ENCODE results near the gene CDC16. TPM values are rescaled to one million over a fixed set of nuclear protein-coding genes. Genes with fewer than 3 reads are reported as not detected.

Gene CDC16
- total RNA-seq, 1 donor from 2014 or later: 109 TPM

GRCh38 chr13:114311908-114312307 lies 77.2 kb downstream of the CDC16 start:
- Mint-ChIP-seq H3K27me3 (ENCODE audit: low read depth) (no peaks in the 10 kb centered on the region), H3K9me3 (no peaks in the 10 kb centered on the region), H3K4me3 (no peak overlapping the region), H3K36me3 (peaks cover 5% of the 10 kb centered on the region), H3K27ac (no peak overlapping the region), H3K4me1 (peaks cover 18% of the 10 kb centered on the region)
- DNase-seq (ENCODE audit: low spot score in 2 of 2, unreplicated experiment in 2 of 2): no peak
- no peak for TF ChIP-seq CTCF (IDR thresholded peaks at IDR 0.05; ENCODE audit: unreplicated experiment)

GRCh38 chr13:114313061-114313860 lies 78.6 kb downstream of the CDC16 start:
- Mint-ChIP-seq H3K36me3 (peaks cover 2% of the 10 kb centered on the region), H3K9me3 (no peaks in the 10 kb centered on the region), H3K27me3 (ENCODE audit: low read depth) (no peaks in the 10 kb centered on the region), H3K27ac (peak overlapping the region; percentile 94), H3K4me1 (peaks cover 25% of the 10 kb centered on the region), H3K4me3 (peak overlapping the region; percentile 80)
- DNase-seq (ENCODE audit: low spot score in 2 of 2, unreplicated experiment in 2 of 2): no peak
- no peak for TF ChIP-seq CTCF (IDR thresholded peaks at IDR 0.05; ENCODE audit: unreplicated experiment)

GRCh38 chr13:114314074-114314912 lies 79.6 kb downstream of the CDC16 start, which contains the start of gene CHAMP1:
TSS of gene CHAMP1 (plus strand) at chr13:114314503. CDS start at chr13:114323843, 9,340 bp downstream.
- Mint-ChIP-seq H3K27me3 (ENCODE audit: low read depth) (no peaks in the 10 kb centered on the region), H3K9me3 (no peaks in the 10 kb centered on the region), H3K4me1 (peaks cover 34% of the 10 kb centered on the region), H3K4me3 (peak within 1 kb of the TSS; percentile 80), H3K36me3 (peaks cover 2% of the 10 kb centered on the region), H3K27ac (peak within 1 kb of the TSS; percentile 94)
- DNase-seq (ENCODE audit: low spot score in 2 of 2, unreplicated experiment in 2 of 2): peak; percentile 89 to 93
- no peak for TF ChIP-seq CTCF (IDR thresholded peaks at IDR 0.05; ENCODE audit: unreplicated experiment)

- TF ChIP-seq CTCF (IDR thresholded peaks at IDR 0.05; ENCODE audit: unreplicated experiment): no peak
- Mint-ChIP-seq H3K4me3 (peak overlapping the region; percentile 75), H3K9me3 (no peaks in the 10 kb centered on the region), H3K27ac (peak overlapping the region; percentile 83), H3K4me1 (peaks cover 41% of the 10 kb centered on the region), H3K27me3 (ENCODE audit: low read depth) (no peaks in the 10 kb centered on the region), H3K36me3 (peaks cover 10% of the 10 kb centered on the region)
- no peak for DNase-seq (ENCODE audit: low spot score in 2 of 2, unreplicated experiment in 2 of 2)
Observed at GRCh38 chr13:114315074-114315785, 80.5 kb downstream of the CDC16 start.

- DNase-seq (ENCODE audit: low spot score in 2 of 2, unreplicated experiment in 2 of 2): no peak
- Mint-ChIP-seq H3K27ac (peak overlapping the region; percentile 60), H3K27me3 (ENCODE audit: low read depth) (no peaks in the 10 kb centered on the region), H3K4me1 (peaks cover 36% of the 10 kb centered on the region), H3K36me3 (peaks cover 31% of the 10 kb centered on the region), H3K9me3 (no peaks in the 10 kb centered on the region), H3K4me3 (no peak overlapping the region)
- TF ChIP-seq CTCF (IDR thresholded peaks at IDR 0.05; ENCODE audit: unreplicated experiment): no peak
Observed at GRCh38 chr13:114318624-114319023, 83.9 kb downstream of the CDC16 start.
